Measurements from ENCODE around the gene HOXC9. TPM values are rescaled to one million over a fixed set of nuclear protein-coding genes. Genes with fewer than 3 reads are reported as not detected.

Gene HOXC9
- total RNA-seq, 1 experiment from 2014 or later = 6.0 TPM

DNA sequence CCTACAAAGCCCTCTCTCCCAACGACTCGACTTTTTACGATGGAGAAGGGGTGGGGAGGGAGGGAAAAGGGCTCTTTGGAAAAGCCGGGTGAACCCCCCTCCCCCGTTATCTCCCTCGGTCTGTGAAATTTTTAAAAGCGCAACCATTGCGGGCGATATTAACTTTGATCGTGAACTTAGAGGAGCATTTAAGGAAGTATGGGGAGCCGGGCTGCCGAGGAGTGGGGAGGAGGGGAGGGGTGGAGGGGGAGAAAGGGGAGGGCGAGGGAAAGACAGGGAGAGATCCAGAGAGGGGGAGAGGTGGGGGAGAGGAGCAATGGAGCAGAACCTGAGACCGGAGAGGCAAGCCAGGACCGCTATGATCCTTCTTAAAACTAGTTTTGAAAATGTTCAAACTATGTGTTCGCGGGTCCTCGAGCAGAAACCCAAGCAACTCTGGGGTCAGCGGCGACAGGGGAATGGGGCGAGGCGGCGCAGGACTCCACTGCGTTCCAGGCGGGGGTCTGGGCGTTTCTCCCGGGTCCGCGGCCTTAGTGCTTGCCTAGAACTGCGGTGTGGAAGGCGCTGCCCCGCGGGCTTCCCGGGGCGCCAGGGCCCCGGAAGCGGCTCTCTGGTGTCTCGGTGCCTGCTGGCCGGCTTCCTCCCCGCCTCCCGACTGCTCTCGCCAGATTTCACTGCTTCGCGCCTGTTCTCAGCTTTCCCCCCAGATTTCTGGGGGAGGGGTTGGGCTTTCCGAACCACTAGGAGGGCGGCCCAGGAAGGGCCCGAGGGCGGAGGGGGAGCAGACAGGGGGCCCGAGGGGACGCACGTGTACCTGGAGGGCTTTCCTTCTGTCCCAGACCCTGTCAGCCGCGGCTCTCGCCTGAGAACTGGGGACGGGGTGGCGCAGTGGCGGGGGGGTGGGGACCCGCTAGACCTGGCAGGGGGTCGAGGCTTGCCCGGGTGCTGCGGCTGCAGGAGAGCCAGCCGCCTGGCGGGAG is 25.6 kb upstream of the HOXC9 start, which contains the start of gene HOTAIR:
TSS of gene HOTAIR (minus strand) at position 871 of the 980 bp plus-strand sequence.
- BruUV-seq (replicated peaks) = no TSS peak
- intact Hi-C loops (cut with micrococcal nuclease) = loop anchor here (1.0 kb wide), 1 partner anchor 207 kb away; no protein-coding TSS in a partner anchor
- ChIA-PET POLR2A (interaction anchor here (0.6 to 5.1 kb wide), 6 partner anchors 11 to 110 kb away, joined by 3 to 59 read pairs (median 3); partner anchors contain the start of genes HOXC13 and HOXC9), CTCF (interaction anchor here (0.6 to 1.3 kb wide), 5 partner anchors 11 to 243 kb away, joined by 3 to 6 read pairs (median 3); partner anchors contain the start of gene HOXC10)
- Mint-ChIP-seq H3K27me3 (ENCODE audit: insufficient read depth, unreplicated experiment) (no peaks in the 10 kb centered on the region), H3K4me3 (ENCODE audit: unreplicated experiment) (peak within 1 kb of the TSS; percentile 88), H3K9me3 (ENCODE audit: unreplicated experiment) (no peaks in the 10 kb centered on the region), H3K36me3 (ENCODE audit: insufficient read depth, unreplicated experiment) (no peaks in the 10 kb centered on the region), H3K4me1 (ENCODE audit: insufficient read depth, unreplicated experiment) (peaks cover 19% of the 10 kb centered on the region), H3K27ac (ENCODE audit: low read depth, unreplicated experiment) (peak within 1 kb of the TSS; percentile 88)
- peak; percentile 60 for DNase-seq (ENCODE audit: unreplicated experiment)
- no peak for TF ChIP-seq CTCF (IDR thresholded peaks at IDR 0.05; ENCODE audit: unreplicated experiment)

- H3K4me1 Mint-ChIP-seq (ENCODE audit: insufficient read depth, unreplicated experiment) = peaks cover 19% of the 10 kb centered on the region
- intact Hi-C loops (cut with micrococcal nuclease) = no loop called here
- ChIA-PET CTCF (interaction anchor here (0.6 to 2.5 kb wide), 3 partner anchors 13 to 244 kb away, joined by 3 to 11 read pairs (median 3); no protein-coding TSS in a partner anchor), POLR2A (interaction anchor here (0.6 to 5.1 kb wide), 4 partner anchors 10 to 110 kb away, joined by 3 to 59 read pairs (median 10); partner anchors contain the start of genes HOXC10, HOXC13 and HOXC9)
- H3K27ac Mint-ChIP-seq (ENCODE audit: low read depth, unreplicated experiment) = no peak overlapping the region
- H3K9me3 Mint-ChIP-seq (ENCODE audit: unreplicated experiment) = no peaks in the 10 kb centered on the region
- TF ChIP-seq CTCF (IDR thresholded peaks at IDR 0.05; ENCODE audit: unreplicated experiment) = no peak
- BruUV-seq (replicated peaks) = no TSS peak
- no peak overlapping the region for H3K4me3 Mint-ChIP-seq (ENCODE audit: unreplicated experiment)
- no peaks in the 10 kb centered on the region for H3K36me3 Mint-ChIP-seq (ENCODE audit: insufficient read depth, unreplicated experiment)
- DNase-seq (ENCODE audit: unreplicated experiment) = no peak
- H3K27me3 Mint-ChIP-seq (ENCODE audit: insufficient read depth, unreplicated experiment) = no peaks in the 10 kb centered on the region
Measured at GRCh38 chr12:53975064-53975471, 24.9 kb upstream of the HOXC9 start.

- DNase-seq (ENCODE audit: unreplicated experiment) = no peak
- Mint-ChIP-seq H3K4me3 (ENCODE audit: unreplicated experiment) (peak overlapping the region; percentile 39), H3K27ac (ENCODE audit: low read depth, unreplicated experiment) (no peak overlapping the region), H3K4me1 (ENCODE audit: insufficient read depth, unreplicated experiment) (peaks cover 19% of the 10 kb centered on the region), H3K36me3 (ENCODE audit: insufficient read depth, unreplicated experiment) (no peaks in the 10 kb centered on the region), H3K27me3 (ENCODE audit: insufficient read depth, unreplicated experiment) (no peaks in the 10 kb centered on the region), H3K9me3 (ENCODE audit: unreplicated experiment) (no peaks in the 10 kb centered on the region)
- no peak for TF ChIP-seq CTCF (IDR thresholded peaks at IDR 0.05; ENCODE audit: unreplicated experiment)
- CTCF ChIA-PET = interaction anchor here (0.6 to 2.5 kb wide), 2 partner anchors 13 to 157 kb away, joined by 3 to 11 read pairs; no protein-coding TSS in a partner anchor
- POLR2A ChIA-PET = interaction anchor here (1.1 kb wide), 1 partner anchor 9 kb away, joined by 3 read pairs; the partner anchor contains the start of gene HOXC10
- intact Hi-C loops (cut with micrococcal nuclease) = no loop called here
- BruUV-seq (replicated peaks) = TSS peak; percentile 39
Measured at GRCh38 chr12:53975479-53976152, 24.3 kb upstream of the HOXC9 start.
